WTC11 (cell line): ENCODE data around the gene NFKBIE. TPM values are rescaled to one million over a fixed set of nuclear protein-coding genes. Genes with fewer than 3 reads are reported as not detected.

Experiments used
- ATAC-seq: fragments of 200-7000 bp; cut with Tn5 transposase; 2 replicates; pipeline ENCODE4 v1.10.0; 2021; ENCODE audit warnings: mild to moderate bottlenecking, moderate library complexity
- CTCF ChIA-PET: fragments of 300-600 bp; sonication (Branson Sonifier 250); formaldehyde crosslinking; loops from one replicate; lab custom pipeline; 2021; ENCODE audit warnings: antibody characterized with exemption; lab: Charles Lee
- POLR2A ChIA-PET: fragments of 350-600 bp; sonication (Branson Sonifier 250); formaldehyde crosslinking; loops from one replicate; lab custom pipeline; 2021; ENCODE audit warnings: antibody characterized with exemption; lab: Charles Lee
- DNase-seq: peaks from one replicate; pipeline ENCODE4 v3.0.0; 2021; ENCODE audit warnings: low spot score
- H3K27ac Mint-ChIP-seq: 2 replicates; pipeline ENCODE4 v1.8.0; 2021; ENCODE audit warnings: mixed read lengths
- H3K27me3 Mint-ChIP-seq: 2 replicates; pipeline ENCODE4 v1.8.0; 2021; ENCODE audit warnings: low read depth, mild to moderate bottlenecking, moderate library complexity, mixed read lengths
- H3K36me3 Mint-ChIP-seq: 2 replicates; pipeline ENCODE4 v1.8.0; 2021; ENCODE audit warnings: mixed read lengths
- H3K4me1 Mint-ChIP-seq: 2 replicates; pipeline ENCODE4 v1.8.0; 2022; ENCODE audit warnings: mixed read lengths
- H3K4me3 Mint-ChIP-seq: 2 replicates; pipeline ENCODE4 v1.8.0; 2021; ENCODE audit warnings: mild to moderate bottlenecking, moderate library complexity, mixed read lengths
- H3K9me3 Mint-ChIP-seq: 2 replicates; pipeline ENCODE4 v1.8.0; 2021; ENCODE audit warnings: mixed read lengths
- AR ChIP-seq: fragments of 250-450 bp; sonication (Bioruptor Pico); IDR thresholded peaks from 2 replicates; pipeline ENCODE4 v1.9.0; 2021; ENCODE audit warnings: mild to moderate bottlenecking
- ATF2 ChIP-seq: sonication (generic); formaldehyde crosslinking; IDR thresholded peaks from 2 replicates; pipeline ENCODE4 v1.8.1; 2022; ENCODE audit warnings: low read depth, missing genetic modification reagents, borderline replicate concordance
- ATF6 ChIP-seq: sonication (generic); formaldehyde crosslinking; IDR thresholded peaks from 2 replicates; pipeline ENCODE4 v1.8.1; 2023; ENCODE audit warnings: mild to moderate bottlenecking, missing genetic modification reagents
- CDX4 ChIP-seq: fragments of 250-450 bp; sonication (Bioruptor Pico); IDR thresholded peaks from 2 replicates; pipeline ENCODE4 v1.9.0; 2021; ENCODE audit warnings: moderate library complexity, mild to moderate bottlenecking, inconsistent platforms, borderline replicate concordance
- ELF4 ChIP-seq: sonication (generic); formaldehyde crosslinking; IDR thresholded peaks from 2 replicates; pipeline ENCODE4 v1.8.1; 2022; ENCODE audit warnings: low read depth, mild to moderate bottlenecking, moderate library complexity, missing genetic modification reagents
- ESRRA ChIP-seq: sonication (generic); formaldehyde crosslinking; IDR thresholded peaks from 2 replicates; pipeline ENCODE4 v1.8.1; 2022; ENCODE audit warnings: mild to moderate bottlenecking, missing genetic modification reagents, borderline replicate concordance
- FOXJ3 ChIP-seq: sonication (generic); formaldehyde crosslinking; IDR thresholded peaks from 2 replicates; pipeline ENCODE4 v1.9.0; 2021; ENCODE audit warnings: missing genetic modification reagents, mild to moderate bottlenecking, borderline replicate concordance
- FOXK1 ChIP-seq: sonication (generic); formaldehyde crosslinking; IDR thresholded peaks from 2 replicates; pipeline ENCODE4 v1.8.0; 2022; ENCODE audit warnings: mild to moderate bottlenecking, moderate library complexity, missing genetic modification reagents
- GABPB1 ChIP-seq: sonication (generic); formaldehyde crosslinking; IDR thresholded peaks from 2 replicates; pipeline ENCODE4 v1.8.1; 2023; ENCODE audit warnings: mild to moderate bottlenecking, missing genetic modification reagents
- GTF2I ChIP-seq: fragments of 250-450 bp; sonication (Bioruptor Pico); conservative IDR thresholded peaks from 2 replicates; pipeline ENCODE4 v1.4.0; 2021; ENCODE audit warnings: mild to moderate bottlenecking
- NFATC4 ChIP-seq: fragments of 250-450 bp; sonication (Bioruptor Pico); IDR thresholded peaks from 2 replicates; pipeline ENCODE4 v1.9.0; 2021; ENCODE audit warnings: mild to moderate bottlenecking
- SOX15 ChIP-seq: fragments of 250-450 bp; sonication (Bioruptor Pico); IDR thresholded peaks from 2 replicates; pipeline ENCODE4 v1.9.0; 2021; ENCODE audit warnings: mild to moderate bottlenecking
- STAT6 ChIP-seq: sonication (generic); formaldehyde crosslinking; conservative IDR thresholded peaks from 2 replicates; pipeline ENCODE4 v1.8.1; 2023; ENCODE audit warnings: mild to moderate bottlenecking, low read depth, missing genetic modification reagents, moderate library complexity
- ZBTB43 ChIP-seq: sonication (generic); formaldehyde crosslinking; IDR thresholded peaks from 2 replicates; pipeline ENCODE4 v1.8.1; 2023; ENCODE audit warnings: mild to moderate bottlenecking, missing genetic modification reagents
- ZNF219 ChIP-seq: sonication (generic); formaldehyde crosslinking; IDR thresholded peaks from 2 replicates; pipeline ENCODE4 v1.8.0; 2023; ENCODE audit warnings: missing genetic modification reagents, mild to moderate bottlenecking, borderline replicate concordance
- ZNF263 ChIP-seq: sonication (generic); formaldehyde crosslinking; IDR thresholded peaks from 2 replicates; pipeline ENCODE4 v1.8.1; 2022; ENCODE audit warnings: low read depth, mild to moderate bottlenecking, moderate library complexity, missing genetic modification reagents
- ZNF317 ChIP-seq: sonication (generic); formaldehyde crosslinking; IDR thresholded peaks from 2 replicates; pipeline ENCODE4 v1.8.1; 2023; ENCODE audit warnings: low read depth, mild to moderate bottlenecking, moderate library complexity, missing genetic modification reagents, borderline replicate concordance
- total RNA-seq: library from RNA; stranded (reverse); gene quantifications from 3 replicates; pipeline ENCODE4 v1.2.3, GENCODE V29; 2021

The NFKBIE gene
- total RNA-seq, 1 experiment from 2014 or later, result 10.3 TPM

- peaks cover 11% of the 10 kb centered on the region for H3K4me1 Mint-ChIP-seq
- POLR2A ChIA-PET, result interaction anchor here (0.6 to 2.4 kb wide), 2 partner anchors 14 to 325 kb away, joined by 3 to 7 read pairs; partner anchors contain the start of gene AARS2
- H3K36me3 Mint-ChIP-seq, result peaks cover 35% of the 10 kb centered on the region
- H3K4me3 Mint-ChIP-seq, result 0 out of 2 replicates have a peak overlapping the region, but pooled peaks have one; percentile 11
- no peaks in the 10 kb centered on the region for H3K9me3 Mint-ChIP-seq
- ATAC-seq, result no peak
- peaks cover 32% of the 10 kb centered on the region for H3K27me3 Mint-ChIP-seq
- H3K27ac Mint-ChIP-seq, result no peak overlapping the region
- DNase-seq, result no peak
- CTCF ChIA-PET, result interaction anchor here (1.2 to 5.3 kb wide), 7 partner anchors 14 to 53 kb away, joined by 3 to 37 read pairs (median 4); partner anchors contain the start of genes AARS2 and HSP90AB1
- TF ChIP-seq AR, result no peak
These were observed 33.5 kb upstream of the NFKBIE start for GRCh38 chr6:44298864-44299263.

GRCh38 chr6:44298055-44298803, 32.9 kb upstream of the NFKBIE start:
- ChIA-PET POLR2A (interaction anchor here (0.8 to 2.4 kb wide), 4 partner anchors 14 to 42 kb away, joined by 3 to 7 read pairs (median 4); partner anchors contain the start of gene AARS2), CTCF (interaction anchor here (0.8 to 5.3 kb wide), 9 partner anchors 14 to 52 kb away, joined by 3 to 37 read pairs (median 4); partner anchors contain the start of genes AARS2 and HSP90AB1)
- H3K36me3 Mint-ChIP-seq, result peaks cover 28% of the 10 kb centered on the region
- peaks cover 11% of the 10 kb centered on the region for H3K4me1 Mint-ChIP-seq
- no peaks in the 10 kb centered on the region for H3K9me3 Mint-ChIP-seq
- DNase-seq (no peak), ATAC-seq (peak; percentile 55)
- H3K27ac Mint-ChIP-seq, result no peak overlapping the region
- peak overlapping the region; percentile 66 for H3K4me3 Mint-ChIP-seq
- H3K27me3 Mint-ChIP-seq, result peaks cover 36% of the 10 kb centered on the region
- TF ChIP-seq ZNF317, result no peak
- TF ChIP-seq CDX4 (CRISPR knock-in tag), result no peak
- TF ChIP-seq GABPB1 (CRISPR knock-in tag), result no peak
- peak; percentile 57; the same call in 1 of the 2 replicates for TF ChIP-seq GTF2I
- TF ChIP-seq ZNF219 (CRISPR knock-in tag), result no peak
- TF ChIP-seq FOXJ3 (CRISPR knock-in tag), result no peak
- no peak for TF ChIP-seq STAT6 (CRISPR knock-in tag)
- TF ChIP-seq ZNF263, result no peak
- TF ChIP-seq SOX15 (CRISPR knock-in tag), result no peak
- no peak for TF ChIP-seq ELF4 (CRISPR knock-in tag)
- 0 out of 2 replicates have a peak, but pooled peaks have one; percentile 3 for TF ChIP-seq AR
- TF ChIP-seq ATF6 (CRISPR knock-in tag), result no peak
- TF ChIP-seq NFATC4 (CRISPR knock-in tag), result no peak
- no peak for TF ChIP-seq ATF2 (CRISPR knock-in tag)
- TF ChIP-seq ZBTB43 (CRISPR knock-in tag), result 0 out of 2 replicates have a peak, but pooled peaks have one; percentile 37
- TF ChIP-seq FOXK1 (CRISPR knock-in tag), result no peak
- TF ChIP-seq ESRRA, result 0 out of 2 replicates have a peak, but pooled peaks have one; percentile 28
